ENCODE results near the gene RFX6.
"Not testable (repeated sequence)": the region's sequence is repeated elsewhere in the genome, so short reads cannot be mapped to it uniquely, and the experiment has no call there.

Gene RFX6, protein sequence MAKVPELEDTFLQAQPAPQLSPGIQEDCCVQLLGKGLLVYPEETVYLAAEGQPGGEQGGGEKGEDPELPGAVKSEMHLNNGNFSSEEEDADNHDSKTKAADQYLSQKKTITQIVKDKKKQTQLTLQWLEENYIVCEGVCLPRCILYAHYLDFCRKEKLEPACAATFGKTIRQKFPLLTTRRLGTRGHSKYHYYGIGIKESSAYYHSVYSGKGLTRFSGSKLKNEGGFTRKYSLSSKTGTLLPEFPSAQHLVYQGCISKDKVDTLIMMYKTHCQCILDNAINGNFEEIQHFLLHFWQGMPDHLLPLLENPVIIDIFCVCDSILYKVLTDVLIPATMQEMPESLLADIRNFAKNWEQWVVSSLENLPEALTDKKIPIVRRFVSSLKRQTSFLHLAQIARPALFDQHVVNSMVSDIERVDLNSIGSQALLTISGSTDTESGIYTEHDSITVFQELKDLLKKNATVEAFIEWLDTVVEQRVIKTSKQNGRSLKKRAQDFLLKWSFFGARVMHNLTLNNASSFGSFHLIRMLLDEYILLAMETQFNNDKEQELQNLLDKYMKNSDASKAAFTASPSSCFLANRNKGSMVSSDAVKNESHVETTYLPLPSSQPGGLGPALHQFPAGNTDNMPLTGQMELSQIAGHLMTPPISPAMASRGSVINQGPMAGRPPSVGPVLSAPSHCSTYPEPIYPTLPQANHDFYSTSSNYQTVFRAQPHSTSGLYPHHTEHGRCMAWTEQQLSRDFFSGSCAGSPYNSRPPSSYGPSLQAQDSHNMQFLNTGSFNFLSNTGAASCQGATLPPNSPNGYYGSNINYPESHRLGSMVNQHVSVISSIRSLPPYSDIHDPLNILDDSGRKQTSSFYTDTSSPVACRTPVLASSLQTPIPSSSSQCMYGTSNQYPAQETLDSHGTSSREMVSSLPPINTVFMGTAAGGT

DNA sequence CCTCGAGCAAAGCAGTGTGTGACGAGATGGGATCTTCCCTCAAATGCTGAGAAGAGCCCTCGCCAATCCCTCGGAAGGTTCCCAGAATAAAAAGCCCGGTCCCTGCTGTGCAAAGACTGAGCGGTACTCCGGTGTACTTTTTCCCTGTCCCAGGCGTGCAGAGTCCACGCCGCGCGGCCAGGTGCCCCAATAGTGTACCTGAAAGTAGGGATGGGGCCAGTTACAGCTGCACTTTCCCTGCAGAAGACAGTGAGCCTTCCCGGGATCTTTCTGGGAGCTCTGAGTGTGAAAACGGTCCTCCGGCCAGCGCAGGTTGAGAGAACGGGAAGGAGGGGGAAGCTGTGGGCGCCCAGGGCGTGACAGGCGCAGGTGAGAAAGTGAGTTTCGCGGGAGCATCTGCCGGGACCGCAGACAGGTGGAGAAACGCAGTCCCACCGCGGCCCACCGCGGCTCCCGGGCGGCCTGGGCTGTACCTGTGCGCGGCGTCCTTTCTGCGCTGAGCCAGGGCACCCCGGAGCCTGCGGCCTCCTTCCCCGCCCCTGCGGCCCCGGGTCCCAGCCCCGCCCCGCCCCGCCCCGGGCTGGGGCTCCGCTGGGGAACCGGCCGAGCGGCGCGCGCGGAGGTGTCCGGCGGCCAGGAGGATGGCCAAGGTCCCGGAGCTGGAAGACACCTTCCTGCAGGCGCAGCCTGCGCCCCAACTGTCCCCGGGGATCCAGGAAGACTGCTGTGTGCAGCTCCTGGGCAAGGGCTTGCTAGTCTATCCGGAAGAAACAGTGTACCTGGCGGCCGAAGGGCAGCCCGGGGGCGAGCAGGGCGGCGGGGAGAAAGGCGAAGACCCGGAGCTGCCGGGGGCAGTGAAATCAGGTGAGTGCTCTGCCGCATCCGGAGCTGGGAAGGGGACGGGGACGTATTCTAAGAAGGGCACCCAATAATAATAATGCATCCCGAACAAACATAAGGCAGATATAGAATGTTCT lies at the start of gene RFX6:
Gene RFX6 (plus strand): TSS at position 608 of the 977 bp plus-strand sequence. CDS start 34 bp downstream, at position 642.
- DNase-seq (ENCODE audit: low read depth in 2 of 2): no peak

DNA sequence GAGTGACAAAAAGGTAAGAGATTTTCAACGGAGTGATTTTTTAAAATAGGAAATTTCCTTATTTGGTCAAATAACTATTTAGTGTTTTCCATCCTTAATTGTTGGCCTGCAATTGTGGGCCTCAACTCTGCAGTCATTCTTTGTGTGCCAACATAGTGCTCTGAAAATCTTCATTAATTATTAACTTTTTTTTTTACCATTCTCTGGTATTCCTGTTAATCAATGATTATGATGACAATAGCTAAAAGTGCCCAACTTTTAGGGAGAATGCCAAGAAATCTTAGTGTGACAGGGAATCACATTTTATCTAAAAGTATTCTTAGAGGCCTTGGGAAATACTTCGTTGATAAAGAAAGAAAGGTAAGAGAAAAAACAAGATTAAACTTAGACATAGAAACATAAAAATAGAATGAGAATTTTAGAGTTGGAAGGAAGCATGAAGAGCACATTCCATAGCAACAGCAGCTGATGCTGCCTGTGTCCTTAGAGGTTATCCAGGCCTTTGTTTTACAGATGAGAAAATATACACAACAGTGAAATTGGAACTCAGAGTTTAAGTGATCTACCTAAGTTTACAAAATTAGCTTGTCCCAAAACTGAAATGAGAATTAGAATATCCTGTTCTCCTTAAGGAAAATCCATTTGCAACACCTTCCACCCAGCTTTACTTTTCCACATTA lies 49.3 kb upstream of the RFX6 start:
- no peak for DNase-seq (ENCODE audit: low read depth in 2 of 2)

DNA sequence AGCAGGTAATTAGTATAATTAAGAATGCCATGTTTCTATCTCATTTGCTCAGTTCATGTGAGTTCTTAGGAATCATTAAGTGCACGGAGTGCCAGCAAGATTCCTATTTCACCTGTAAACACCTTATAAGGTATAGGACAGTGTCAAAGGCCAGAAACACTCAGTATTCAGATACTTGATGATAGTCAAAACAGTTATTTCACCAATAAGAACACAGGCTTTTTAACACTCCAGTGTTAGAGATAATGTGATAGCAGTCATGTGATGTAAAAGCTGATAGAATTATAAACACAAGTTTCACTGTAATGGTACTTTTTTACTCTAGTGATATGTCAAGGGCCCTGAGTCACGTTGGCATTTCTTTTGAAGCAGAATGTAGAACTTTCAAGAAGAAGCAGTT lies 48.1 kb upstream of the RFX6 start, which contains the start of gene GPRC6A:
Gene GPRC6A (minus strand): TSS at position 101 of the 400 bp plus-strand sequence. CDS start 70 bp downstream, at position 31.
- no peak for DNase-seq (ENCODE audit: low read depth in 2 of 2)

DNA sequence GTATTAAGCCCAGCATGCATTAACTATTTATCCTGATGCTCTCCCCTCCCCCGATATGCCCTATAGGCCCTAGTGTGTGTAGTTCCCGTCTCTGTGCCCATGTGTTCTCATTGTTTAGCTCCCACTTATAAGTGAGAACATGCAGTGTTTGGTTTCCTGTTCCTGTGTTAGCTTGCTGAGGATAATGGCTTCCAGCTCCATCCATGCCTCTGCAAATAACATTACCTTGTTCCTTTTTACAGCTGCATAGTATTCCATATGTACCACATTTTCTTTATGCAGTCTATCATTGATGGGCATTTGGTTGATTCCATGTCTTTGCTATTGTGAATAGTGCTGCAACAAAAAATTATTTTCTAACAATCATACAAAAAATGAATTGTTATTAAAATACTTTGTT lies 42.5 kb upstream of the RFX6 start:
- not testable (repeated sequence) for DNase-seq (ENCODE audit: low read depth in 2 of 2)

DNA sequence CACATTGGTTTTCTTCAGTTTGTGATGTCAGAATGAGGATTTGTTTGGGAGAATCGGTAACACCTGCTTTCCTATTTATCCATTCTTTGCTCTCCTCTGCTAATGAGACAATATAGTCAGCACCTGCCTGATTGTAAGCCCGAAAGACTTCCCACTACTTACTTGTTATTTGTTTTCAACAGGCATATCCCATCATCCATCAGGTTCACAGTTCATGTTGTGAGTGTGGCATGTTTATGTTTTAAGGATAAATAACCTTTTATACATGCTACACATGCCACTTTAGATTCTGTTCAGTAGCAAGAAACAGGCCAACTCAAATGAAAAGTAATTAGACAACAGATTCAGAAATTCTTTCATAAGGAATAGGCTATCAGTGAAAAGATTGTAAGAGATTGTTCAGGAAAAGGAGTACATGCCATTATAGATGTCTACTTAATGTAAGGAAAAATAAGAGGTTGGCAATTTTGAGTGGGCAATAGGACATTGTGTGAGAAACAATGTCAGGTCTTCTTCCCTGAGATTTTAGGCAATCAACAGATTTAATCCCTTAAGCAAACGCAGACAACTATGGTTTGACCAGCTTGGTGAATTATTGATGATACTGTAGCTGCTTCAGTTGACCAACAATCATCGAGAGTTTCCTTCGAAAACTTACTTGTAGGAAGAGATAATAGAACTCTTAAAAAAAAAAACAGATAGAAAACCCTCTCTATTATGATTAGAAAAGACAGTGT lies 40.3 kb upstream of the RFX6 start:
- DNase-seq (ENCODE audit: low read depth in 2 of 2): no peak

DNA sequence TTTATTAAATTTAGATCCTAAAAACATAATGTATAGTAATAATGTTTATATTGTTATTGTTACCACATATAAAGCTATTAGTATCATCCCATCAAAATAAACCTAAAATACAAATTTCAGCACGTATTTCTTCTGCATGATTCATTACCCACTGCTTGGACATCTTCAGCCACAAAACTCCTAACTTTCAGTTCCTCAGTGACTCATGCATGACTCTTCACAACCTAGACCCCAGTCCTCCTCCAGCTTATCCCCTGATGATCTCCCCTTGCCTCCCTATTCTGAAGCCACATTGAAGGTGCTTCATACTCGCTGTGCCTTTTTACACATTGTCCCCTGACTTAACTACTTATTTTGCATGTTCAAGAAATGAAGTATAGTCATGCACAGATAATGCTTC lies 37.0 kb upstream of the RFX6 start:
- no peak for DNase-seq (ENCODE audit: low read depth in 2 of 2)

DNA sequence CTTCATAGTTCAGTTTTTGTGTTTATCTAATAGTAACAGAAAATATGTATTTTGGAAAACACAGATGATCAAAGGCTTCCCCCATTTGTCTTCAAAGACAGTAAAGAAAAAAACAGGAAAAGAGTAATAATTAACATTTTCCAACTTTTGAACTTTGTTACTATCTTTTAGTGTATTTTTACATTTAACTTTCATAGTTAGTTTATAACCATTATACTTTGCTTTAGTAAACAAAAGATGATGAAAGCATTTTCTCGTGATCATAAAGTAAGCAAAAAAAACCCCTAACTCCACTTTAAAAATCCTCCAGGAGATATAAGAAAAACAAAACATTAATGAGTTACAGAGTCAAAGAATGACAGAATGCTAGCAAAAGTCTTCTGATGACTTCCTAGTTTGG lies 34.6 kb upstream of the RFX6 start:
- no peak for DNase-seq (ENCODE audit: low read depth in 2 of 2)

DNA sequence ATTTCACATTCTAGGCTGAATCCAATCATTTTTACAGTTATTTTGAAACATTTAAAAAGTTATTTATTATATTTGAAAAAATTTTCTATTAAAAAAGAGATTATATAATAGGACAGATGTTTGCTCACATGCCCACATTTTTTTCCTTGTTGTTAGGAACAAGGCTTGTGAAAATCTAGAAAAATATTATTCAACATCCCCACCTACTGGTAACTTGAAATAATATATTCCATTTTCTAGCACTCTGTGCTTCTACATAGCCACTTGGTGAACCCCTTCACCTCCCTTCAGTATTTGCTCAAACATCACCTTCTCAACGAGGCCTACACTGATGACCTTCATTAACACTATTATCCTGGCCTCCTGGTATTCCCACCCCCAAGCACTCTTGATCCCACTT lies 29.8 kb upstream of the RFX6 start:
- DNase-seq (ENCODE audit: low read depth in 2 of 2): no peak

DNA sequence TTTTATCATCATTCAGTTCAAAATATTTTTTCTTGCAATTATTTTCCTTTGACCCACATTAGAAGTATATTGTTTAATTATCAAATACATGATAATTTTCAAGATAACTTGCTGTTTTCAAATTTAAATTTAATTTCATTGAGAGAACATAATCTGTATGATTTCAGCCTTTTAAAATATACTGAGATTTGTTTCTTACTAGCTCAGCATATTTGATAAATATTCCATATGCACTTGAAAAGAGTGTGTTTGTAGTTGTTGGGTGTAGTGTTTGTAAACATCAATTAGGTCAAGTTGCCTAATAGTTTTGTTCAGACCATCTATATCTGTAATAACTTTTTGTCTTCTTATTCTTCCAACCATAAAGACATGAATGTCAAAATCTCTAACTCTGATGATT lies 19.0 kb upstream of the RFX6 start:
- no peak for DNase-seq (ENCODE audit: low read depth in 2 of 2)

DNA sequence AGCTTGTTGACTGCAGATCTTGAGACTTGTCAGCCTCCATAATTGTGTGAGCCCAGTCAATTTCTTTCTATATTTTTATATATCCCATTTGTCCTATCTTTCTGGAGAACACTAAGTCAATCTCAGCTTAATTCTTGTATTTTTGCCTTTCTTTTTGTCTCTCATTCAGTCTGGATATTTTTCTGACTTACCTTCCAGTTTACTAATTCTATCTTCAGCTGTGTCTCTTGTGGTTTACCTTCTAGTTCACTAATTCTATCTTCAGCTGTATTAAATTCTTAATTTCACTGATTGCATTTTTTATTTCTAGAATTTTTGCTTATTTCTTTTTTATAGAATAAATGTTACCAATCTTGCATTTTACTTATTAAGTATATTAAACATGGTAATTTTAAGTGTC lies 17.8 kb upstream of the RFX6 start:
- no peak for DNase-seq (ENCODE audit: low read depth in 2 of 2)

DNA sequence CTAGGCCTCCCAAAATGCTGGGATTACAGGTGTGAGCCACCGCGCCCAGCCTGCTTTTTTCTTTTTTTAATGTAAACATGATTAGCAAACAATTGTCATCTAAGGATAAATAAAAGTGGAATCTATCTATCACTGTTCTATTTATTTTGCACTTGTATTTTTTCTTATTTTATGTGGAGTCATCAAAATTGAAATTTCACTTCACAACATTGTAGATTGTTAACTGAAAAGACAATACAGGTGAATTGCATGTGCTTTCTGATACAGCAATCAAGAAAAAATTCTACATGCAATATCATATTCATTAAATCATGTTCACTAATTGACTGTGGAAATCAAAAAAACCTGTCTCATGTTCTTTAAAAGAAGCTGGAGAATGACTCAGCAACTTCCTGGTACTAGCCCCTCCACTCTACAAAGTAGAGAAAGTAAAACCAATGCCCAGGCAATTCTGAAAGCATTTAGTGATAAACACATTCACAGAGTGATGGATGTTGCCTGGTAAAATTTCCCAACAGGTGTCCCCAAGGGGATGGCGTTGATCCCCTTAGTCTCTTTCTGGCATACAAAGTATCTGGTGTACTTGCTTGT lies 10.7 kb upstream of the RFX6 start:
- no peak for DNase-seq (ENCODE audit: low read depth in 2 of 2)

DNA sequence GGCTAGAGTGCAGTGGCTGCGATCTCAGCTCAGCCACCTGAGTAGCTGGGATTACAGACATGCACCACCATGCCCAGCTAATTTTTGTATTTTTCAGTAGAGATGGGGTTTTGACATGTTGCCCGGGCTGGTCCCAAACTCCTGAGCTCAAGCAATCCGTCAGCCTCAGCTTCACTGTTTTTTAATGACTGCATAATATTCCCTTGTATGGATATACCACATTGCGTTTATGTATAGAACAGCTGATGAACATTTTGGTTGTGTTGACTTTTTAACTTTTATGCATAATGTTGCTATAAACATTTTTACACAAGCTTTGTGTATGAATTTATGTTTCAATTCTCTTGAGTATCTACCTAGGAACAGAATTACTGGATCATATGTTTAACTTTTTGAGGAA lies 4.3 kb upstream of the RFX6 start:
- DNase-seq (ENCODE audit: low read depth in 2 of 2): no peak

DNA sequence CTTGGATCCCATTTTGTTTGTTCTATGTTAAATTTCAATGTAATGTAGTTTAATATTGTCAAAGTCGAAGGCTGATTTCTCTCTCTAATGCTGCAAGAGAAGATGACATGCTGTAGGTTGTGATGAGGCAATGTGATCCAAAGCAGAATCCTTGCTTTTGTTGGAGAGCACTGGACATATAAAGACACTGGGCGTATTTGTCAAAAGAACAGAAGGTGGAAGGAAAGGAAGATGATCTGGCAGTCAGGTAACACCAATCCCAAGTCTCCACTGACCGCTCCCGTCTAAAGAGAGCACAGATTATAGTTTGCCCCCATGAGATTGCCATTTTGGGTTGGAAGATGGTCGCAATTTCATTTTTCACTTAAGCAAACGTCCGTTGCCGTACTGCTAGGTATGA lies 935 bp upstream of the RFX6 start:
- no peak for DNase-seq (ENCODE audit: low read depth in 2 of 2)

DNA sequence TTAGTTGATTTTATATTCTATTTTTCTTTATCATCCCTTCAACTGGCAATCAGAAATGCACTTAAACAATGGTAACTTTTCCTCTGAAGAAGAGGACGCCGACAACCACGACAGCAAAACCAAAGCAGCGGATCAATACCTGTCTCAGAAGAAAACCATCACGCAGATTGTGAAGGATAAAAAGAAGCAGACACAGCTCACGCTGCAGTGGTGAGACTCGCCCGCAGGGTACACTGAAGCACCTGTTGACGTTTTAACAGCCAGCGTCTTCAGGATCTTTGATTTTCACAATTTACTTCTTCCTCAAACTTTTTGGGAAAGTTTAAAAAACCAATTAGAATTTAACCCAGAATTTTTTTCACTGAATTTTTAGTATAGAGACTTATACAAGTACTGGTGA lies 701 bp downstream of the RFX6 start:
- DNase-seq (ENCODE audit: low read depth in 2 of 2): no peak

DNA sequence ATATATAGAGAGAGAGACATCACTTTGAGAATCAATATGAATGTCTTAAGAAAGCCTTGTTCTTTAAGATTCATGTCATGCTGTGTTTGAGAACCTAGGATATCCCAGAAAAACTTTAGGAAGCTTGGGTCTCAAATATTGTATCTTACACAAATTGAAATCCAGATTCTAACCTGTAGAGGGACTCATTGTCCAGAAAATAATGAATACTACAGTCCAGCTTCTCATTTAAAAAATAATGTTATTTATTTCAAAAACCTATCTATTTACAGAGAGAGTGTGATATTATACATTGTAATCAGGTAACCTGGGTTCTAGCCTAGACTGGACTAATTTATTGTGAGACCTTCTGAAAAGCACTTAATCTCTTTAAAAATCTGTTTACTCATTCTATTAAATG lies 4.2 kb downstream of the RFX6 start:
- DNase-seq (ENCODE audit: low read depth in 2 of 2): no peak

DNA sequence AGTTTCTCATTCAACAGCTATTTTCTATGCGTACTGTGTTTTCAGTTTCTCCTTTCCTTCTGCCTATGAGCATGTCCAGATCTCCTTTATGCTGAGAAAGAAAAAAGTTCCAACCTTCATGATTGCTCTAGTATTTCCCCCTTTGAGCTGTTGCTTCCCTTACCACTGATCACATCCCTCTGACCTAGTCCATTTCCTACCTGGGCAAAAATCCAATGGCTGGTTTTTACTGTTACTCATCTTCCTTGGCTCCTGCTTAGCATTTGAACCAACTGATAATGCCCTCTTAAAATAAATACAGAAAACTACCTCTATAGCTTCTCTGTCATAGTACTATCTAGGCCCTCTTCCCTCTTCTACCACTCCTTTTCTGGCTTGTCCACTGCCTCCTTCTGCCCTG lies 6.0 kb downstream of the RFX6 start:
- DNase-seq (ENCODE audit: low read depth in 2 of 2): no peak

DNA sequence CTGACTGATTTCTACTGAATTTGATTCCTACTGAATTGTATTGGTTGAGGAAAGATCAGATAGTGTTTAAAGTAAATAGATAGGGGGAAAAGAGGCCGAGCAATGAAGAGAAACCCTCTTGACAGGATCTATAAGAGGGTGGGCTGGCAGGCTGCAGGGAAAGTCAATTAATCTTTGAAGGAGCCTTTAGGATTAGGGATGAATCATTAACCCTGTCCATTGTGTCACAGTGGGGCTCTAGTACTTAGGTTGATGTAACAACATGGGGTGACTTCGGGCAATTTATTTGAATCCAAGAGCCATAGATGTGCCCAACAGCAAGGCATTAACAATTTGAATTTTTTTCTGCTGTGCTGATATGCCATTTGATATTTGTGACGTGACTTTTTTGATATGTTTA lies 7.5 kb downstream of the RFX6 start:
- no peak for DNase-seq (ENCODE audit: low read depth in 2 of 2)

DNA sequence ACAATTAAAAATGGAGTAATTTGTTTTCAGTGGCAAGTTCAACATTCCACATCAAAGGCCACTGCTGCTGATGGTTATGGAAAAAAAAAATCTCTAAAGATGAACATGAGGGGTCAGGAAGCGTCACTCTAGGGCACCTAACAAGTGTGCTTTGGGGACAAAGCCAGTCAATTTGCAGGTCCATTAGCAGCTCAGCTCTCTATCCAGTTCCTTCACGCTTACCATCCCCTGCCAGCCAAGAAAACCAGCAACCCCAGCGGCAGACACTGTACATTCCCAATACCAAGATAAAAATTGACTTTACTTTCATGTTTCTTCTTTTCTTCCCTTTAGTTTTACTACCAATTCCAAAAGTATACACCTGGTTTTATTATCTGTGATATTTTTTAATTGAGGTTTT lies 10.1 kb downstream of the RFX6 start:
- no peak for DNase-seq (ENCODE audit: low read depth in 2 of 2)

DNA sequence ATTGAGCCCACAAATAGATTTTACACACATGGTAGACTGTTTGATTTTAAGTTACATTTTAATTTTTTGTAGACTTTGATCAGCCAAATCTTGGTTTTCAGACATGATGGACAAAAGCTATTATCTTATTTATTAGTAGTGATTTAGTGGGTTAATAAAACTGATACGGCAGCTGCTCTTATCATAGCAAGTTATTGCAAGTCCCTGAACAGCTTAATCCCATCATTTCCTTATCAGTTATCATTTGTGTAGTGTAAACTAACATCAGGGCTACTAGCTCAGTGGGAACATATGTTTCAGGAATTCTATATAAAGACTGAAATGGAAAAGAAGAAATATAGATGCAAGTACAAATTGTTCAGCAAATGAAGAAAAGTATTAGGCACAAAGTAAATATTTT lies 10.9 kb downstream of the RFX6 start:
- DNase-seq (ENCODE audit: low read depth in 2 of 2): no peak

Measured in stimulated activated CD8-positive, alpha-beta memory T cell treated with anti-CD3 and anti-CD28 coated beads, Interleukin-7, amount 100 ng/mL, for 1 hour (primary cell).